Lung (tissue), 12 donors: ENCODE measurements around the gene ACAD8. TPM values are rescaled to one million over a fixed set of nuclear protein-coding genes. Genes with fewer than 3 reads are reported as not detected.

Experiments used
- ATAC-seq: fragments of 200-7000 bp; cut with Tn5 transposase; one replicate; pipeline ENCODE4 v1.9.1; 2020; ENCODE audit warnings: moderate number of reproducible peaks; ENCODE audit not compliant: insufficient read depth, low FRiP score
- DNase-seq, 3 donors: peaks; one replicate each; pipeline ENCODE4 v3.0.0-alpha.2; 2013 to 2017
- H3K27ac ChIP-seq, 2 donors: one replicate each; pipeline ENCODE4 v1.5.1; 2013; ENCODE audit warnings: mild to moderate bottlenecking in 2 of 2, moderate library complexity in 2 of 2, control low read depth in 1 of 2, inconsistent platforms in 1 of 2, low read depth in 1 of 2, low read length in 1 of 2
- H3K27me3 ChIP-seq, 3 donors: one replicate each; pipeline ENCODE4 v1.5.1; 2013; ENCODE audit warnings: low read length in 2 of 3; ENCODE audit not compliant: control insufficient read depth in 3 of 3, insufficient read depth in 3 of 3
- H3K36me3 ChIP-seq, 4 donors: one replicate each; pipeline ENCODE4 v1.5.1; 2013; ENCODE audit warnings: low read length in 4 of 4, mild to moderate bottlenecking in 1 of 4, moderate library complexity in 1 of 4; ENCODE audit not compliant: control insufficient read depth in 4 of 4, insufficient read depth in 4 of 4
- H3K4me1 ChIP-seq, 5 donors: one replicate each; pipeline ENCODE4 v1.5.1; 2013; ENCODE audit warnings: low read length in 5 of 5, mild to moderate bottlenecking in 2 of 5, moderate library complexity in 1 of 5; ENCODE audit not compliant: control insufficient read depth in 5 of 5, insufficient read depth in 5 of 5
- H3K4me3 ChIP-seq: one replicate; pipeline ENCODE4 v1.5.1; 2013; ENCODE audit warnings: mild to moderate bottlenecking, control low read depth, moderate library complexity
- H3K9ac ChIP-seq, 2 donors: one replicate each; pipeline ENCODE4 v1.5.1; 2013; ENCODE audit warnings: low read length in 2 of 2, control low read depth in 1 of 2; ENCODE audit not compliant: insufficient read depth in 1 of 2
- H3K9me3 ChIP-seq, 4 donors: one replicate each; pipeline ENCODE4 v1.5.1; 2013; ENCODE audit warnings: low read length in 3 of 4, mild to moderate bottlenecking in 1 of 4, moderate library complexity in 1 of 4; ENCODE audit not compliant: control insufficient read depth in 4 of 4, insufficient read depth in 3 of 4
- CTCF ChIP-seq: IDR thresholded peaks from 2 replicates; pipeline ENCODE4 v1.5.1; 2012; ENCODE audit warnings: mild to moderate bottlenecking; ENCODE audit errors: control extremely low read depth, extremely low read depth
- WGBS, 2 donors: extraction: QIAGEN DNeasy Blood & Tissue Kit; methylation state at CpG; one replicate each; pipeline ENCODE4 v1.1.7; 2013; 5-methylcytosine and 5-hydroxymethylcytosine counted together
- polyA plus RNA-seq, 2 donors: library from polyadenylated mRNA; stranded (reverse); fragments of 200-250 nt; gene quantifications; one replicate each; pipeline ENCODE4 v1.2.1, GENCODE V29; 2013
- total RNA-seq, 2 donors: library from RNA; depleted of rRNA in 1 of 2; stranded (reverse); fragments of >200 nt in 1 of 2; gene quantifications; one replicate each; pipeline ENCODE4 v1.2.1, GENCODE V29; 2014 to 2021
- donor health status: control.
- donor health status: control.
- donor health status: Bipolar disorder and iron deficiency.
- donor health status: healthy.
- donor health status: DM: yes; HTN: yes; CAD: no.

The ACAD8 gene
- total and polyA plus RNA-seq, 4 donors: 24.7 to 36.3 (median 30.0) TPM

GRCh38 chr11:134292661-134293060 lies 39.3 kb downstream of the ACAD8 start:
- no peaks in the 10 kb centered on the region for H3K9me3 ChIP-seq
- no peak for TF ChIP-seq CTCF
- no peak overlapping the region for H3K9ac ChIP-seq
- ATAC-seq (no peak), DNase-seq (no peak)
- no peak overlapping the region for H3K27ac ChIP-seq
- 83 to 93% methylated on average over 15 of the region's 15 CpGs for whole genome bisulfite sequencing, 2 donors
- no peak overlapping the region for H3K4me3 ChIP-seq
- H3K27me3 ChIP-seq: no peaks in the 10 kb centered on the region
- H3K4me1 ChIP-seq: no peaks in the 10 kb centered on the region
- H3K36me3 ChIP-seq: no peaks in the 10 kb centered on the region

GRCh38 chr11:134293119-134294113 lies 40.0 kb downstream of the ACAD8 start:
- WGBS, 2 donors: 77 to 85% methylated on average over 20 of the region's 20 CpGs
- ATAC-seq: no peak
- no peaks in the 10 kb centered on the region for H3K4me1 ChIP-seq
- no peak overlapping the region for H3K4me3 ChIP-seq
- no peak for TF ChIP-seq CTCF
- no peak overlapping the region for H3K27ac ChIP-seq
- no peak overlapping the region for H3K9ac ChIP-seq
- no peaks in the 10 kb centered on the region for H3K27me3 ChIP-seq
- H3K9me3 ChIP-seq: no peaks in the 10 kb centered on the region
- no peaks in the 10 kb centered on the region for H3K36me3 ChIP-seq
- DNase-seq: no peak

- 81 to 86% methylated on average over 9 of the region's 9 CpGs for WGBS, 2 donors
- DNase-seq: no peak
- no peak for ATAC-seq
Observed at GRCh38 chr11:134294664-134295063, 41.3 kb downstream of the ACAD8 start.

More at GRCh38 chr11:134294664-134295063, 41.3 kb downstream of the ACAD8 start:
- H3K27me3 ChIP-seq: peaks cover 0 to 2% (median 0%) of the 10 kb centered on the region in 3 donors
- H3K4me1 ChIP-seq: no peaks in the 10 kb centered on the region
- H3K27ac ChIP-seq: no peak overlapping the region
- no peak overlapping the region for H3K4me3 ChIP-seq
- H3K9ac ChIP-seq: no peak overlapping the region
- H3K9me3 ChIP-seq: no peaks in the 10 kb centered on the region
- no peak for TF ChIP-seq CTCF
- no peaks in the 10 kb centered on the region for H3K36me3 ChIP-seq
